ENCODE measurements around the gene KRTAP10-1.

Gene KRTAP10-1

DNA sequence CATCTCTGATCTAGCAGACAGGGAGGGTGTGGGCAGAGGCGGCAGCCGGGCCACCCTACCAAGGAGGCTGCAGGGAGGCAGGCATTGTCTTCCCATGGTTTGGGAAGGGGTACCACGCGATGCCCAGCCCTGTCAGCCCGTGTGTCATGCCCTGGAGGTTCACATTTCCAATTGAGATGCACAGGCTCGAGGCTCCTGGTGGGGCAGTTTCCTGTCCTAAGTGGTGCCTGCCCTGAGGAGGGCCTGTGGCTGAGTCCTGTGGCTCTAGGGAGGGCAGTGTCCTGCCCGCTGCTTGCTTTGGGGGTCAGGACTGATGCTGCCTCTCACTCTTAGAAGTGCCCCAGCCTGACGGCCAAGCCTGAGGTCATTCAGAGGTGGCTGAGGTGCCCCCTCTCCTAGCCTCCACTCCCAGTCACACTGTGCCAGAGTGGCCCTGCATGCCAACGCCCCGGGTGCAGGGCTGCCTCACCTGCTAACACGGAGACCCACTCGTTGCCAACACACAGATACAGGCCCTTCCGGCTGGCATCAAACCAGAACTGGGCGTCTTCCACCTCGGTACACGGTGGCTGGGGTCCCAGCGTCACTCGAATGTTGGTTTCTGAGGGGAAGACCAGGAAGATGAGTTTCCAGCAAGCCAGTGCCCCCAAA, 11.9 kb downstream of the KRTAP10-1 start:
- DNase-seq (ENCODE audit: low spot score), result no peak

- no peak for DNase-seq (ENCODE audit: low spot score)
These were observed 12.6 kb downstream of the KRTAP10-1 start for GRCh38 chr21:44527156-44527982.

- DNase-seq (ENCODE audit: low spot score), result no peak
These were observed 13.6 kb downstream of the KRTAP10-1 start for GRCh38 chr21:44526096-44526997.

GRCh38 chr21:44525391-44526095, 14.5 kb downstream of the KRTAP10-1 start:
- DNase-seq (ENCODE audit: low spot score), result no peak

- DNase-seq (ENCODE audit: low spot score), result no peak
These were observed 15.3 kb downstream of the KRTAP10-1 start for GRCh38 chr21:44524414-44525371.

- DNase-seq (ENCODE audit: low spot score), result no peak
These were observed 16.2 kb downstream of the KRTAP10-1 start for GRCh38 chr21:44523567-44524413.

- no peak for DNase-seq (ENCODE audit: low spot score)
These were observed 17.2 kb downstream of the KRTAP10-1 start for GRCh38 chr21:44522753-44523204.

GRCh38 chr21:44521928-44522752, 17.9 kb downstream of the KRTAP10-1 start:
- no peak for DNase-seq (ENCODE audit: low spot score)

DNA sequence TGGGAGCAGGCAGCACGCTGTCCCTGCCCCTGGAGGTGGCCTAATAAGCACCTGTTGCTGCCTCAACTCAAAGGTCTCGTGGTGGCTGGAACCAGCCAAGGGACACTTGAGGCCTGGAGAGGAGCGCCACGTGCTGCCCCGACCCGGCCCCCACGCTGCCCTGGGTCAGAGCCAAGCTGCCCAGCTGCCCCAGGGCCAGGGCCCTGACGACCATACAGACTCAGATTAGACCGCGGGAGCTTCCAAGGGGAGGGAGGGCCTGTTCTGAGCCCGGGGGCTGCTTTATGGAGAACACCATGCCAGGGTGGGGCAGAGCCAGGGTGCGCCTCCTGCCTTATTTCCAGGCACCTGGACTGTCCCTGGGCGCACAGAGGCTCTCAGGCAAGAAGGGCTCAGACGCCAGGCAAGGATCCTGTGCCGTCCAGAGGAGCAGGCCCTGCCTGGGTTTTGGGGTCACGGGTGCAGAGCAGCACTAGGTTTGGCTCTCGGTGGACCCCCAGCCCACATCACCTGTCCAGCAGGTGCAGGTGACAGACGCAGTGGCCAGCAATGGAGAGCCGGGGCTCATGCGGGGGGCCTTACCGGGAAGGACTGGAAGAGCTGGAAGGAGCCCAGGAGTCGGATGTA, 18.6 kb downstream of the KRTAP10-1 start:
- DNase-seq (ENCODE audit: low spot score), result no peak

GRCh38 chr21:44520326-44521300, 19.4 kb downstream of the KRTAP10-1 start:
- DNase-seq (ENCODE audit: low spot score), result no peak

DNA sequence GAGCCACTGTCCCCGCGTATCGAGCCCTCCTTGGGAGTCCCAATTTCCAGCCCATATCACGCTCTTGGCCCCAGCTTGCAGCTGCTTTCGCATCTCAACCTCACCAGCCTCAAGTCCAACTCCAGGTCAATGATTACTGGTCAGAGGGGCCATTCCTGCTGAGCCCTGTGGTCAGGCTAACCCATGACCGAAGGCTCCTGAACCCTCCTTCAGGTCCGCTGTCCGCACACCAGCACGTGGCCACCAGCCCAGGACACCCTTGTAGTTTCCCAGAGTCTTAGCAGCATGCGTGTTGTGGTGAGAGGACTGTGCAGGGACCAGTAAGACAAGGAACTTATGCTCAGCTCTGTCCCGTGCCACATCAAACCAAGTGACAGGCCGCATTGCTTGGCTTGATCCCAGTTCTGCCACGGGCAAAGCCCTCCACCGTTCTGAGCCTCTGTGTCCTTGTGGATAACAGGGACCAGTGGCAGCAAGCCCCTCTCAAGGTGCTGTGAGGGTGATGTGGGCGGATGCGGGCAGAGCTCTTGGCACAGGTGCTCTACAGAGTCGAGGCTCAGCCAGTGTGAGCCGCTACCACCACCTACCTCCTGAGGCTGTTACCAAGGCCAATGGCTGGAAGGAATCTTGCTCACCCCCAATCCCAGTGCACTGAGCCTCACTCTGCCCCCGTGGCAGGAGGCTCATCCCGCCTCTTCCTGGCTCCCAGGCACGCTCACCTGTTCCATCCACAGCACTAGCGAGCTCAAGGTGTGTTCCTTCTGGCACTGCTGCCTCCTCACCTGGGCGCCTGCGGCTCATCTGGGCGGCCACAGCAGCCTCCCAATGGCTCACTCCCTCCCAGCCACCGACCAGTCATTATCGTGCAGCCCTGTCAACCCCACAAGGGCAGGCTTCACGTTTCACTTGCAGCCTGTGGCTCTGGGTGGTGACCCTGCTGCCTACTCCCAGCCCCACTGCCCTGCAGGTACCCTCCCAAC, 20.4 kb downstream of the KRTAP10-1 start:
- DNase-seq (ENCODE audit: low spot score), result no peak

DNA sequence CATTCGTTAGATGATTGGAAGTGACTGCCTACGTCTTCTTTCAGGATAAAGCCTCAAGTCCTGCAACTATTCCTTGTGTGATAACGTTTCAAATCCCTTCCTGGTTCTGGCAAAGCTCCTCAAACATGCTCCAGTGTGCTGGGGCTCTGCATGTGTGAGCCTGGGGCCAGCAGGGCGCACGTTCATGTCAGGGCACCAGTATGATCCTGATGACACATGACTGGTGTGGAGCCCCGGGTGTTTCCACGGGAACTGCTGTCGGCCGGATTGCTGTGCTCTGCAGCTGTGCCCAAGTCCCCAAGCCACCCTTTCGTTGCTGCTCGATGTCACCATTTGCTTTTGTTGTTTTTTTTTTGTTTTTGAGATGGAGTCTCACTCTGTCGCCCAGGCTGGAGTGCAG, 21.3 kb downstream of the KRTAP10-1 start:
- DNase-seq (ENCODE audit: low spot score), result no peak

DNA sequence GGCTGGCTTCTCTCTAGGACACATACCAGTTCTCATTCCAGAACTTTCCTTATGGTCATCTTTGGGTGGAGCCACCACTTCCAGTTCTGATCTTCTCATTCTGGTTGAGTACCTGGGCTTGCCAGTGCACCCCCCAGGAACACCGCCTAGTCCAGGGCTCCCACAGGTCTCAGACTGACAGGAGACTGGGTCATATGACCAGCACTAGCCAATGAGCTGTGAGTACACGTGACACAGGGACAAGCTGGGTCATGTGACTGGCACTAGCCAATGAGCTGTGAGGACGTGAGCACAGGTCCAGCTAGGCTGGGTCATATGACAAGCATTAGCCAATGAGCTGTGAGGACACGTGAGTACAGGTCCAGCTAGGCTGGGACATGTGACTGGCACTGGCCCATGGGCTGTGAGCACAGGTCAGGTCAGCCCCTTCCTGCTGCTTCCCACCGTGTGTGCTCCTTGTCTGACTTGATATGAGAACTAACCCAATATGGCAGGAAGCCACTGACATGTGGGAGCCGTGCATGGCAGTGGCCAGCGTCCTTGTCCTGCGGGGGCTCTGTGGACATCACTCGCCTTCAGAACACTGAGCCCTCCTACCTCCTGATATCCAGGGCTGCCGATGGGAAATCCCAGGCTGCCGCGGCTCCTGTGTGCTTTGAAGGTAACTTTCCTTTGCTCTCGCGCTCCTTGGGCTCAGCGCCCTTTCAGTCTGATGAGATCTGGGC, 22.7 kb downstream of the KRTAP10-1 start:
- no peak for DNase-seq (ENCODE audit: low spot score)

- no peak for DNase-seq (ENCODE audit: low spot score)
These were observed 23.2 kb downstream of the KRTAP10-1 start for GRCh38 chr21:44516828-44517174.

DNA sequence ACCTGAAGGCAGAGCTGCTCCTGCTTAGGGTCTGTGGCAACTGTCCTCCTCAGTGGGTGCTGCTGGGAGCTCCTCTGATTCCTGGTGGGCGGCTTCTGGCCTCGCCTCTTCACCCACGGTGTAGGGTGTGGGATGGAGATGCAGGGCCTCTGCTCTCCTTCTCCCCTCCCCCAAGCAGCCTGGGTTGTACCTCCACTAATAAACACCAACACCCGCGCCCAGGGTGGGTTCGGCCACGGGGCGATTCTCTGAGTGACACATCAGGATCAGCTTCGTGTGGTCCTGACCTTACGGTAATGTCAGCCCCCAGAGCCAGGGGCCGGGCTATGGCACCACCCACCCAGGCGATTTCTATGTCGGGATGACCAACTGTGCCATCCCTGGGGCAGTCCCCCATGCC, 23.7 kb downstream of the KRTAP10-1 start:
- no peak for DNase-seq (ENCODE audit: low spot score)
